BLaER1 treated with 17β-estradiol and CSF1 and Interleukin-3, amounts not matched to agents 10 nM and 100 nM (cell line): ENCODE results near the gene KCNC1.

Source experiments
- H3K27ac ChIP-seq, 11 experiments: shearing (Covaris generic); formaldehyde crosslinking; 2 replicates each; pipeline ENCODE4 v1.8.1; 2022
- H3K27me3 ChIP-seq, 11 experiments: shearing (Covaris generic); formaldehyde crosslinking; 2 replicates each; pipeline ENCODE4 v1.8.1; 2022
- H3K36me3 ChIP-seq, 11 experiments: shearing (Covaris generic); formaldehyde crosslinking; 2 replicates each; pipeline ENCODE4 v1.8.1; 2022
- H3K4me1 ChIP-seq, 10 experiments: shearing (Covaris generic); formaldehyde crosslinking; 2 replicates each; pipeline ENCODE4 v1.8.1; 2022
- H3K4me2 ChIP-seq, 11 experiments: shearing (Covaris generic); formaldehyde crosslinking; 2 replicates each; pipeline ENCODE4 v1.8.1; 2022
- H3K4me3 ChIP-seq, 10 experiments: shearing (Covaris generic); formaldehyde crosslinking; 2 replicates each; pipeline ENCODE4 v1.8.1; 2022
- H3K9ac ChIP-seq, 11 experiments: shearing (Covaris generic); formaldehyde crosslinking; 2 replicates each; pipeline ENCODE4 v1.8.1; 2022
- H3K9me3 ChIP-seq, 11 experiments: shearing (Covaris generic); formaldehyde crosslinking; replicated peaks in 1 of 11; 2 replicates each; pipeline ENCODE4 v1.8.1; 2022
- H4K20me1 ChIP-seq, 11 experiments: shearing (Covaris generic); formaldehyde crosslinking; 2 replicates each; pipeline ENCODE4 v1.8.1; 2022
- Cebpa-rat ChIP-seq, 11 experiments: shearing (Covaris generic); IDR thresholded peaks; 2 replicates each; pipeline ENCODE4 v1.8.1; 2022

Gene KCNC1

GRCh38 chr11:17738151-17738973 lies 3.8 kb downstream of the KCNC1 start:
- H3K27ac ChIP-seq: no peak overlapping the region
- H3K4me2 ChIP-seq: peak overlapping the region in 9 of 11 experiments; percentile 45 to 97 (median 80); a peak in 19 of 22 replicates
- 0 out of 22 replicates have a peak overlapping the region, but pooled peaks of 2 of the 11 experiments have one; percentile 24 to 33 for H3K9ac ChIP-seq
- no peak overlapping the region for H3K4me3 ChIP-seq
- H4K20me1 ChIP-seq: peaks cover 0 to 61% (median 15%) of the 10 kb centered on the region in 11 experiments; a peak in 15 of 22 replicates
- peaks cover 0 to 8% (median 0%) of the 10 kb centered on the region in 11 experiments; a peak in 3 of 22 replicates for H3K9me3 ChIP-seq
- TF ChIP-seq Cebpa-rat (IDR thresholded peaks at IDR 0.05): no peak
- H3K27me3 ChIP-seq: peaks cover 0 to 30% (median 16%) of the 10 kb centered on the region in 11 experiments; a peak in 17 of 22 replicates
- H3K36me3 ChIP-seq: no peaks in the 10 kb centered on the region
- peaks cover 13 to 44% (median 33%) of the 10 kb centered on the region in 10 experiments; a peak in 19 of 20 replicates for H3K4me1 ChIP-seq

GRCh38 chr11:17739945-17740338 lies 5.4 kb downstream of the KCNC1 start:
- Histone ChIP-seq H3K27me3 (peaks cover 0 to 16% (median 4%) of the 10 kb centered on the region in 11 experiments; a peak in 8 of 22 replicates), H3K9ac (no peak overlapping the region), H3K27ac (no peak overlapping the region), H4K20me1 (peaks cover 0 to 60% (median 7%) of the 10 kb centered on the region in 11 experiments; a peak in 12 of 22 replicates), H3K4me2 (no peak overlapping the region), H3K9me3 (peaks cover 0 to 8% (median 0%) of the 10 kb centered on the region in 11 experiments; a peak in 3 of 22 replicates), H3K4me3 (no peak overlapping the region), H3K36me3 (no peaks in the 10 kb centered on the region), H3K4me1 (peaks cover 7 to 37% (median 27%) of the 10 kb centered on the region in 10 experiments; a peak in 19 of 20 replicates)
- TF ChIP-seq Cebpa-rat (IDR thresholded peaks at IDR 0.05): no peak

- H4K20me1 ChIP-seq: peaks cover 0 to 59% (median 7%) of the 10 kb centered on the region in 11 experiments; a peak in 12 of 22 replicates
- H3K4me3 ChIP-seq: no peak overlapping the region
- no peak overlapping the region for H3K4me2 ChIP-seq
- peaks cover 0 to 7% (median 0%) of the 10 kb centered on the region in 11 experiments; a peak in 3 of 22 replicates for H3K9me3 ChIP-seq
- no peak overlapping the region for H3K9ac ChIP-seq
- H3K4me1 ChIP-seq: peaks cover 7 to 35% (median 27%) of the 10 kb centered on the region in 10 experiments; a peak in 19 of 20 replicates
- peaks cover 0 to 11% (median 0%) of the 10 kb centered on the region in 11 experiments; a peak in 6 of 22 replicates for H3K27me3 ChIP-seq
- no peaks in the 10 kb centered on the region for H3K36me3 ChIP-seq
- H3K27ac ChIP-seq: no peak overlapping the region
- no peak for TF ChIP-seq Cebpa-rat (IDR thresholded peaks at IDR 0.05)
These were observed 6.2 kb downstream of the KCNC1 start for GRCh38 chr11:17740649-17741235.

GRCh38 chr11:17741487-17741886 lies 6.9 kb downstream of the KCNC1 start:
- Histone ChIP-seq H3K36me3 (no peaks in the 10 kb centered on the region), H3K4me3 (no peak overlapping the region), H3K4me1 (peaks cover 7 to 28% (median 25%) of the 10 kb centered on the region in 10 experiments; a peak in 19 of 20 replicates), H3K9ac (no peak overlapping the region), H4K20me1 (peaks cover 0 to 52% (median 7%) of the 10 kb centered on the region in 11 experiments; a peak in 10 of 22 replicates), H3K4me2 (no peak overlapping the region), H3K9me3 (no peaks in the 10 kb centered on the region; a peak in 1 of 22 replicates), H3K27me3 (peaks cover 0 to 8% (median 0%) of the 10 kb centered on the region in 11 experiments; a peak in 1 of 22 replicates), H3K27ac (no peak overlapping the region)
- TF ChIP-seq Cebpa-rat (IDR thresholded peaks at IDR 0.05): no peak

GRCh38 chr11:17742019-17742418 lies 7.4 kb downstream of the KCNC1 start:
- H3K36me3 ChIP-seq: no peaks in the 10 kb centered on the region
- peaks cover 0 to 8% (median 0%) of the 10 kb centered on the region in 11 experiments; a peak in 1 of 22 replicates for H3K27me3 ChIP-seq
- TF ChIP-seq Cebpa-rat (IDR thresholded peaks at IDR 0.05): no peak
- H3K27ac ChIP-seq: no peak overlapping the region
- H3K4me1 ChIP-seq: peaks cover 7 to 25% (median 21%) of the 10 kb centered on the region in 10 experiments; a peak in 19 of 20 replicates
- H3K4me3 ChIP-seq: no peak overlapping the region
- H4K20me1 ChIP-seq: peaks cover 0 to 46% (median 2%) of the 10 kb centered on the region in 11 experiments; a peak in 10 of 22 replicates
- no peaks in the 10 kb centered on the region for H3K9me3 ChIP-seq
- no peak overlapping the region for H3K9ac ChIP-seq
- H3K4me2 ChIP-seq: no peak overlapping the region

- Histone ChIP-seq H3K36me3 (no peaks in the 10 kb centered on the region), H3K9ac (no peak overlapping the region), H3K4me3 (no peak overlapping the region), H3K9me3 (no peaks in the 10 kb centered on the region), H3K27me3 (peaks cover 0 to 8% (median 0%) of the 10 kb centered on the region in 11 experiments; a peak in 1 of 22 replicates), H4K20me1 (peaks cover 0 to 49% (median 0%) of the 10 kb centered on the region in 11 experiments; a peak in 5 of 22 replicates), H3K27ac (no peak overlapping the region), H3K4me2 (no peak overlapping the region), H3K4me1 (peaks cover 0 to 13% (median 9%) of the 10 kb centered on the region in 10 experiments; a peak in 17 of 20 replicates)
- no peak for TF ChIP-seq Cebpa-rat (IDR thresholded peaks at IDR 0.05)
These were observed 8.6 kb downstream of the KCNC1 start for GRCh38 chr11:17743026-17743807.

GRCh38 chr11:17743808-17744119 lies 9.2 kb downstream of the KCNC1 start:
- H3K27ac ChIP-seq: no peak overlapping the region
- H3K36me3 ChIP-seq: no peaks in the 10 kb centered on the region
- peaks cover 0 to 7% (median 3%) of the 10 kb centered on the region in 10 experiments; a peak in 17 of 20 replicates for H3K4me1 ChIP-seq
- H3K4me2 ChIP-seq: no peak overlapping the region
- no peak for TF ChIP-seq Cebpa-rat (IDR thresholded peaks at IDR 0.05)
- H3K9me3 ChIP-seq: no peaks in the 10 kb centered on the region
- H3K4me3 ChIP-seq: no peak overlapping the region
- H3K9ac ChIP-seq: no peak overlapping the region
- peaks cover 0 to 3% (median 0%) of the 10 kb centered on the region in 11 experiments; a peak in 1 of 22 replicates for H3K27me3 ChIP-seq
- peaks cover 0 to 45% (median 0%) of the 10 kb centered on the region in 11 experiments; a peak in 4 of 22 replicates for H4K20me1 ChIP-seq

- H3K9ac ChIP-seq: no peak overlapping the region
- TF ChIP-seq Cebpa-rat (IDR thresholded peaks at IDR 0.05): no peak
- H4K20me1 ChIP-seq: peaks cover 0 to 41% (median 0%) of the 10 kb centered on the region in 11 experiments; a peak in 4 of 22 replicates
- H3K27me3 ChIP-seq: no peaks in the 10 kb centered on the region
- peaks cover 0 to 3% (median 0%) of the 10 kb centered on the region in 10 experiments; a peak in 4 of 20 replicates for H3K4me1 ChIP-seq
- H3K27ac ChIP-seq: no peak overlapping the region
- H3K9me3 ChIP-seq: no peaks in the 10 kb centered on the region
- H3K4me3 ChIP-seq: no peak overlapping the region
- no peak overlapping the region for H3K4me2 ChIP-seq
- H3K36me3 ChIP-seq: no peaks in the 10 kb centered on the region
These were observed 9.8 kb downstream of the KCNC1 start for GRCh38 chr11:17744151-17744940.
